Peyer's patch (tissue), 4 donors: ENCODE results near the gene EPHA1.

ENCODE experiments used
- CTCF ChIP-seq, 6 experiments: fragments of 450-650 bp in 4 of 6; fragments of 200-600 bp in 2 of 6; sonication (generic) in 1 of 6; IDR thresholded peaks; one replicate each; pipeline ENCODE4 v1.5.1; 2017 to 2019; ENCODE audit warnings: antibody characterized with exemption in 6 of 6, mild to moderate bottlenecking in 3 of 6, moderate library complexity in 1 of 6
- POLR2A ChIP-seq, 2 donors: fragments of 450-650 bp; IDR thresholded peaks; one replicate each; pipeline ENCODE4 v1.5.1; 2017; ENCODE audit warnings: antibody characterized with exemption in 2 of 2, mild to moderate bottlenecking in 2 of 2, moderate library complexity in 2 of 2

GRCh38 chr7:143392875-143393266, 15.8 kb downstream of the EPHA1 start:
- no peak for TF ChIP-seq CTCF (IDR thresholded peaks at IDR 0.05)
- TF ChIP-seq POLR2A (IDR thresholded peaks at IDR 0.05) = no peak
